CD14-positive monocyte (primary cell): Measurements from ENCODE around the gene ATP13A3. TPM values are rescaled to one million over a fixed set of nuclear protein-coding genes. Genes with fewer than 3 reads are reported as not detected.

Source experiments
- DNase-seq, 3 donors: peaks; one replicate each; pipeline ENCODE4 v3.0.0-alpha.2; 2011 to 2022
- H2AFZ ChIP-seq: 2 replicates; pipeline ENCODE4 v1.6.0; 2012; ENCODE audit warnings: mild to moderate bottlenecking, low read depth, low read length, inconsistent platforms; ENCODE audit not compliant: insufficient read depth, poor library complexity, severe bottlenecking
- H3K27ac ChIP-seq, 2 donors: 1 replicate in 1 of 2; 2 replicates in 1 of 2; pipeline ENCODE4 v1.5.1; 2012 to 2013; ENCODE audit warnings: low read length in 2 of 2, control low read depth in 1 of 2, inconsistent platforms in 1 of 2, low read depth in 1 of 2, mild to moderate bottlenecking in 1 of 2
- H3K27me3 ChIP-seq, 2 donors: one replicate each; pipeline versions ENCODE4 v1.6.0 to v1.6.1; 2011 to 2013; ENCODE audit warnings: low read length in 2 of 2; ENCODE audit not compliant: control insufficient read depth in 2 of 2, insufficient read depth in 2 of 2
- H3K36me3 ChIP-seq, 2 donors: replicated peaks in 1 of 2; 1 replicate in 1 of 2; 2 replicates in 1 of 2; pipeline versions ENCODE4 v1.5.1 to v1.6.1; 2012 to 2013; ENCODE audit warnings: low read length in 2 of 2, control low read depth in 1 of 2, inconsistent platforms in 1 of 2, mild to moderate bottlenecking in 1 of 2; ENCODE audit not compliant: insufficient read depth in 2 of 2, control insufficient read depth in 1 of 2
- H3K4me1 ChIP-seq, 2 donors: 1 replicate in 1 of 2; 2 replicates in 1 of 2; pipeline versions ENCODE4 v1.5.1 to v1.6.1; 2012 to 2013; ENCODE audit warnings: low read length in 2 of 2, control low read depth in 1 of 2, inconsistent platforms in 1 of 2, mild to moderate bottlenecking in 1 of 2, moderate library complexity in 1 of 2; ENCODE audit not compliant: insufficient read depth in 2 of 2, control insufficient read depth in 1 of 2
- H3K4me2 ChIP-seq: replicated peaks from 2 replicates; pipeline ENCODE3; 2012; ENCODE audit warnings: low read length, moderate library complexity, mild to moderate bottlenecking; ENCODE audit not compliant: poor library complexity, severe bottlenecking; ENCODE audit errors: extremely low read depth
- H3K4me3 ChIP-seq, 3 experiments: fragments of 200-600 bp in 1 of 3; sonication (generic) in 1 of 3; replicated peaks in 1 of 3; 1 replicate in 2 of 3; 2 replicates in 1 of 3; pipeline ENCODE4 v1.5.1; 2011 to 2013; ENCODE audit warnings: low read length in 3 of 3, mild to moderate bottlenecking in 3 of 3, control low read depth in 2 of 3, low read depth in 2 of 3, inconsistent platforms in 1 of 3, moderate library complexity in 1 of 3
- H3K79me2 ChIP-seq: 2 replicates; pipeline ENCODE4 v1.6.0; 2012; ENCODE audit warnings: mild to moderate bottlenecking, control low read depth, inconsistent platforms, low read length, moderate library complexity; ENCODE audit not compliant: insufficient read depth
- H3K9ac ChIP-seq: 2 replicates; pipeline ENCODE4 v1.6.0; 2017; ENCODE audit warnings: low read length, mild to moderate bottlenecking; ENCODE audit not compliant: insufficient read depth, poor library complexity, severe bottlenecking
- H3K9me3 ChIP-seq, 2 donors: replicated peaks in 1 of 2; 1 replicate in 1 of 2; 2 replicates in 1 of 2; pipeline versions ENCODE4 v1.5.1 to v1.6.1; 2012 to 2013; ENCODE audit warnings: low read length in 2 of 2, control low read depth in 1 of 2; ENCODE audit not compliant: control insufficient read depth in 1 of 2, insufficient read depth in 1 of 2
- H4K20me1 ChIP-seq: 2 replicates; pipeline ENCODE4 v1.6.0; 2012; ENCODE audit warnings: mild to moderate bottlenecking, low read length, control low read depth, moderate library complexity; ENCODE audit not compliant: insufficient read depth
- H3K27ac Mint-ChIP-seq, 7 donors: one replicate each; pipeline ENCODE4 v1.8.0; 2020; ENCODE audit warnings: mild to moderate bottlenecking in 7 of 7, mixed read lengths in 7 of 7, moderate library complexity in 6 of 7, inconsistent platforms in 2 of 7
- H3K27me3 Mint-ChIP-seq, 3 donors: one replicate each; pipeline ENCODE4 v1.8.0; 2021 to 2022; ENCODE audit warnings: low read depth in 3 of 3, mild to moderate bottlenecking in 3 of 3, mixed read lengths in 3 of 3, moderate library complexity in 3 of 3, inconsistent platforms in 1 of 3
- H3K36me3 Mint-ChIP-seq, 2 donors: one replicate each; pipeline ENCODE4 v1.8.0; 2020; ENCODE audit warnings: mixed read lengths in 2 of 2, inconsistent platforms in 1 of 2, mild to moderate bottlenecking in 1 of 2
- H3K4me1 Mint-ChIP-seq: one replicate; pipeline ENCODE4 v1.8.0; 2020; ENCODE audit warnings: mild to moderate bottlenecking, mixed read lengths
- H3K4me3 Mint-ChIP-seq, 2 donors: one replicate each; pipeline ENCODE4 v1.8.0; 2020; ENCODE audit warnings: mild to moderate bottlenecking in 2 of 2, mixed read lengths in 2 of 2, moderate library complexity in 1 of 2
- H3K9me3 Mint-ChIP-seq, 7 donors: one replicate each; pipeline ENCODE4 v1.8.0; 2020 to 2022; ENCODE audit warnings: mixed read lengths in 7 of 7, mild to moderate bottlenecking in 6 of 7, moderate library complexity in 6 of 7, inconsistent platforms in 2 of 7
- CTCF ChIP-seq: fragments of 200-600 bp; IDR thresholded peaks from one replicate; pipeline ENCODE4 v1.8.0; 2022; ENCODE audit warnings: antibody characterized with exemption, mild to moderate bottlenecking
- WGBS: methylation state at CpG from one replicate; pipeline ENCODE4 v1.1.5; 2013; ENCODE audit warnings: missing lambda C conversion rate; ENCODE audit not compliant: insufficient coverage; 5-methylcytosine and 5-hydroxymethylcytosine counted together
- intact Hi-C, 2 donors: fragments of 100-400 bp; cut with micrococcal nuclease; formaldehyde crosslinking; loops; one replicate each; pipeline versions ENCODE4 v1.15.0 to v1.15.1; 2023
- polyA plus RNA-seq, 3 donors: library from polyadenylated mRNA; depleted of rRNA in 1 of 3; unstranded in 2 of 3; stranded (reverse) in 1 of 3; fragments of 300-500 nt in 2 of 3; fragments of >200 nt in 1 of 3; fragmentation: Illumina TruSeq in 2 of 3; gene quantifications; 1 replicate in 2 of 3; 2 replicates in 1 of 3; pipeline ENCODE4 v1.2.3, GENCODE V29; 2012 to 2021

The ATP13A3 gene
- polyA plus RNA-seq, 3 donors: 4.7 to 19.5 (median 5.2) TPM

- Histone ChIP-seq H4K20me1 (peaks cover 15% of the 10 kb centered on the region), H3K79me2 (peaks cover 54% of the 10 kb centered on the region), H3K4me3 (peak overlapping the region; percentile 69 to 97 (median 95)), H3K27me3 (no peaks in the 10 kb centered on the region), H3K4me2 (peak overlapping the region; percentile 98), H3K36me3 (peaks cover 0 to 3% of the 10 kb centered on the region in 2 donors), H3K4me1 (peaks cover 60 to 73% of the 10 kb centered on the region in 2 donors), H3K9ac (peak overlapping the region; percentile 85), H2AFZ (peak overlapping the region; percentile 13), H3K27ac (peak overlapping the region; percentile 77 to 90), H3K9me3 (no peaks in the 10 kb centered on the region)
- intact Hi-C loops: loop anchor here (5.0 kb wide), 4 partner anchors 41 to 616 kb away; no protein-coding TSS in a partner anchor
- Mint-ChIP-seq H3K27ac (peak overlapping the region; percentile 84 to 97 (median 94)), H3K4me1 (peaks cover 71% of the 10 kb centered on the region), H3K4me3 (peak overlapping the region; percentile 92 to 97), H3K27me3 (peaks cover 0 to 5% (median 1%) of the 10 kb centered on the region in 3 donors), H3K36me3 (peaks cover 20 to 24% of the 10 kb centered on the region in 2 donors), H3K9me3 (peaks cover 0 to 2% (median 0%) of the 10 kb centered on the region in 7 donors)
- TF ChIP-seq CTCF: peak; percentile 32
- peak in 2 of 3 donors; percentile 8 to 61 for DNase-seq
- WGBS: under 1% methylated on average over 39 of the region's 42 CpGs
Measured at GRCh38 chr3:194485881-194486539, 792 bp downstream of the ATP13A3 start.

DNA sequence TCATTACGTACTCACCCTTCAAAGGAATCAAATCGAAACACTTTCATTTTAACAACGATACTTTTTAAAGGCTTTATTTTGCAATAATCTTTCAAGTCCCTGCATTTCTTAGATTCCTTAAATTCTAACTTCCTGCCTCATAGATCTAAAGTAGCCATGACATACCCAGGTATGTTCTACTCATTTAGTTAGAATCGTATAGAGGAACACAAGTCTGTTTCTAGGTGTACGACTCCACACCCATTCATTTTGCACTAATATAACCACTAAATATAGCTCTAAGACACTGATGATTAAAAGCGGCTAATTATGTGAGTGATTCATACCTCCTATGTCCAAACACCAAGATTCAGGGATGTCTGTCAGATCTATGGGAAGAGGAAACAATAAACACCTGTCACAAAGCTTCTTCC, 1.3 kb downstream of the ATP13A3 start:
- TF ChIP-seq CTCF: no peak
- Mint-ChIP-seq H3K9me3 (peaks cover 0 to 2% (median 0%) of the 10 kb centered on the region in 7 donors), H3K4me1 (peaks cover 67% of the 10 kb centered on the region), H3K27me3 (peaks cover 0 to 5% (median 1%) of the 10 kb centered on the region in 3 donors), H3K36me3 (peaks cover 20 to 24% of the 10 kb centered on the region in 2 donors), H3K27ac (peak overlapping the region; percentile 84 to 97 (median 94)), H3K4me3 (peak overlapping the region; percentile 92 to 97)
- Histone ChIP-seq H3K4me1 (peaks cover 59 to 72% of the 10 kb centered on the region in 2 donors), H3K4me2 (peak overlapping the region; percentile 98), H3K9me3 (no peaks in the 10 kb centered on the region), H3K79me2 (peaks cover 60% of the 10 kb centered on the region), H3K4me3 (peak overlapping the region; percentile 69 to 97 (median 95)), H4K20me1 (peaks cover 19% of the 10 kb centered on the region), H3K27ac (peak overlapping the region; percentile 77 to 90), H2AFZ (peak overlapping the region; percentile 13), H3K27me3 (no peaks in the 10 kb centered on the region), H3K36me3 (peaks cover 0 to 3% of the 10 kb centered on the region in 2 donors), H3K9ac (peak overlapping the region; percentile 85)
- 0% methylated on average over 2 of the region's 6 CpGs for WGBS
- intact Hi-C loops: loop anchor here (5.0 kb wide), 4 partner anchors 42 to 617 kb away; no protein-coding TSS in a partner anchor
- peak in 2 of 3 donors; percentile 52 to 66 for DNase-seq
